Fibroblast of skin of scalp (primary cell): Measurements from ENCODE around the gene CXADR.

ENCODE experiments used
- DNase-seq: peaks from one replicate; pipeline ENCODE4 v3.0.0-alpha.2; 2013

Gene CXADR

DNA sequence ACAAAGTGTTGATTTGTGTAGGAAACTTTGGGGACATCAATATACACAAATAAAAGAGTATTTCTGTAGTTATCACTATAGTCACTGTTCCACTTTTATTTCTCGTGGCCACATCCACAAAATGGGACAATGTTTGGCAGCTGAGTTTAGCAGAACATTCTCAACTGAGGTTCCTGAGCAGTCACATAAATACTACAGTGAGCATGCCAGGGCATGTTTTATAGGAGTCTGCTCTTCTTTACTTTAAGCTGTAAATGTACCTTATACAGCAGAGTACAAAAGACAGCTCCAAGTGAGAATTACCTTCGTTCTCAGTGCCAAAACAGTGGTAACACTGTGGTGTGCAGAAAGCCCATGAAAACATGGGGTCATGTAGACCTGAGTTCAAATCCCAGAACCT is 94.8 kb downstream of the CXADR start:
- DNase-seq, result no peak

DNA sequence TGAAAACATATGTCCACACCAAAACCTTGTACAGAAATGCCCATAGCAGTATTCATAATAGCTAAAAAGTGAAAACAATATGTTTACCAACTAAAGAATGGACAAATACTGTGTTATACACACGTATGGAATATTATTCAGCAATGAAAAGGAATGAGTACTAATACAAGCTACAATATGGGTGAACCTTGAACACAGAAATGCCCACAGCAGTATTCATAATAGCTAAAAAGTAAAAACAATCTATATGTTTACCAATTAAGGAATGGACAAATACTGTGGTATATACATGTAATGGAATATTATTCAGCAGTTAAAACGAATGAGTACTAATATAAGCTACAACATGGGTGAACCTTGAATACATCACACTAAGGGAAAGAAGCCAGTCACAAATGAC is 96.8 kb downstream of the CXADR start:
- no peak for DNase-seq

DNA sequence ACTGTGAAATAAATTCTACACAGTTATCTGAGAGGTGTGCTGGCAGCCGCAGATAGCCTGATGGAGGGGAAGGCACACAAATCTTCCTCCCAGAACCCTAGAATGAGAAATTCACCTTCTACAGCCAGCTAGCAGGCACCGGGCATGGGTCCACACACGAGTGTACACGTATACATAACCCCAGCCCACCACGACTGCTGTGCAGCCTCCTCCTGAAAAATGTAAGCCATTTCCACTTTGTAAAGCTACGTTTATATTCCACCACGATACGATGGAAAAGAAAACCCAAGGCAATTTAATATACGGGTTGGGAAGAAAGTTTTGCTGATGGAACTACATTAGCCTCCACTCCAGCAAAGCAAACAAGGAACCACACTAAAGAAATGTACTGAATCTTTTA is 98.1 kb downstream of the CXADR start:
- peak; percentile 5 for DNase-seq

DNA sequence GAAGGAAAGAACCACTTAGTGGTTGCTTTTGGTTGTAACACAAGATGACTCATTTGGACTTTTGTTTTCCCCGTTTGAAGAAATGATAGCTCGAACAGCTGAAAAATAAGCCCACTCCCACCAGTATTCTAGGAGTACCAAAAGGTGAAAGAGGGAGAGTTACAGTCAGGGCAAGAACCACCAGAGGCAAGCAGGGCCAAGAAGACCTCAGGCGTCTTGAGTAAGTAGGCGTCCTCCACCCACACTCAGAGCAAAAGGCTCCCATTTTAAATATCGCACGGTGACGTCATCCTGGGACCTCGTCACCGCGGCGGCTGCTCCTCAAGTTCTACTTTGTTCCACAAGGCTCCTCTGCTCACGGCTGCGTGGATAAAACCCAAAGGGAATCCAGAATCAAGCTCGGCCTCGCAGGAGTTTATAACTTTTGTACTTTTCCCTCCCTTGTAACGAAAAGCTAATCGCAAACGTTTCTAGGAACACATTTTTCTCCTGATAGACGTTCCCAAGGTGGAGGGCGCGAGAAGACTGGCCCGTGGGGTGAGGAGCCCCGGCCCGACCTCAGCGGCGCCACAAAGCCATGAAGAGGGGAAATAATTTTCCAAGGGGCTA is 98.7 kb downstream of the CXADR start:
- peak; percentile 87 for DNase-seq

DNA sequence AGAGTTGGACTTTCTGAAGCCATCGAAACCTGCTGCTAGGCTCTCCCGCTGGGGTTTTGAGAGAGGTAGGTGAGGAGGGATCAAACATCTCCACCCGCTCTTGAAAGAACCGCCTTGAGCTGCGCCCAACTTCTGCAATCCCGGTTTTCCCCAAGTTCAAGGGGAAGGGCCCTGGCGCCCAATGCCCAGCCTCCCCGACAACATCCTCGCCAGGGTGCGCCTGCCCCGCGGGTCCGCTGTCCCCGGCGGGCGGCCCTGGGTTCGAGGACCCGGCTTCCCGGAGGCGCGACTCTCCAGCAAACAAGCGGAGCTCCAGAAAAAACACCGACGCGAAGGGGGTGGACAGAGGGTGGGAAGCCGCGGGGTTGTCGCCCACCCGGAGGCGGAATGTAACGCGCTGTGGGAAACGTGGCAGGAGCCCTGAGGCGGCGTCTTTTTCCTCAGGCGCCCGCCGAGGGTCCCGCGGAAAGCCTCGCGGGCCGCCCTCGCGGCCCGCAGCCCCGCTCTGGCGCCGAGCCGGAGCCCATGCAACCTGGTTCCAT is 99.3 kb downstream of the CXADR start:
- peak; percentile 38 for DNase-seq

DNA sequence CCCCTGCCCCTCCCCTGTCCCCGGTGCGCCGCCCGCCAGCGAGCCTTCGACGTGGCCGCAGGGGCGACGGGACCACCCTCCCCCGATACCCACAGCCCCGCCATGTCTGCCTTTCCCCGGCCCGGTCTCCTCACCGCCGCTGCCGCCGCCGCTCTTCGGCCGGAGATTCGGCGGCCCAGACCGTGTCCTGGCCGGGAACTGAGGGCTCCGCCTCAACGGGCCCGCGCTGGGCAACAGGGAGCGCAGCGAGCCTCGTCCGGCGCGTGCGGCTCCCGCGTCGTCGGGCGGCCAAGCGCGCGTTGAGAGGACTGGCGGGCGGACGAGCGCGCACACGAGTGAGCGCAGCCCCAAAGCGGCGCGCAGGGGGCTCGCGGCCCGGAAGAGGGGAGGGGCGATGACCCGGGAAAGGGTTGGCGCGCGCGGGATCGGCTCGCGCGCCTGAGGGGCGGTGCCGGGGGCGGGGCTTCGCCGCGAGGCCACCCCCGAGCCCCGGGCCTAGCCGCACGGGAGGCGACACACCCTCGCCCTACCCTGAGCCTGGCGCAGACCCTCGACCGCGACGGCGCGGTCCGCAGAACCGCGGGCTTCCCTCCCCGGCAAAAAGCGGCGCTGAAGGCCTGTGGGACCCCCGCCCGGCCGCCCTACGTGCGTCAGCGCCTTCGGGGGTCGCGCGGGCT is 99.9 kb downstream of the CXADR start, which contains the start of gene BTG3:
TSS of gene BTG3 (minus strand) at position 337 of the 677 bp plus-strand sequence. CDS start 3,757 bp downstream, outside the sequence.
- DNase-seq, result peak; percentile 88

DNA sequence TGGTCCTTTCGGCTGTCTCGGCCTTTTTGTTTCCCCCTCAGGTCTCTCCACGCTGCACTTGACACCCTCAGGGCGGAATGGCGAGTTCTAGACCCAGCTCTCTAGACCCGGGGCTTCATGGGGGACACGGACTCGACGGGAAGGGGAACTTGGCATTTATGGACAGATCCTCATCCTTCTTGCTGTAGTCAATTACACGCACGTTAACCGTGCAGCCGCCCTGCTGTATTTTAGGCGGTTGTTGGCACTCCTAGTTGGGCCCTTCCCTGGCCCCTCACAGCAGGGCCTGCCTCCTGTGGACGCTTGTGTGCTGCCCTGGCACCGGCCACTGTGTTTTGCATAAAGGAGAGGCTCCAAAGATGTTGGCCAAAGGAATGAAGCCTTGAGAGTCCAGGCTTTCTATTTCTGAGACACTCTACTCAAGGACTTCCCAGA is 100.4 kb downstream of the CXADR start:
- DNase-seq, result peak; percentile 12

DNA sequence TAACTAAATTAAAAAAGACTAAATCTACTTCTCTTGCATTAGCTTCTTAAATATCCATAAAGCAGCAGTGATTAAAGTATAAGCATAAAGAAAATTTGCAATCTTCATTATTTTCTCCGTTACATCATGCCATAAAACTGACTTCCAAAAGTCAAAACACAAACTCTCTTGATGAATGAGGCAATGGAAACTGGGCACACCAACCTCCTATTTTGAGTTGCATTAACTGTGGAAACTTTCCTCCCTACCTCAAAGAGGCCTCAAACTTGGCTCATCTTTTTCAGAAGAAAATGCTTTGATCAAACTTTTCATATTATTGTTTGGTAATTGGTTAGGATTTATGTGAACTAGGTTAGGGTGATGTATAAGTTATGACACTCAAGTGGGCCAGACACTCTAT is 104.0 kb downstream of the CXADR start:
- no peak for DNase-seq

DNA sequence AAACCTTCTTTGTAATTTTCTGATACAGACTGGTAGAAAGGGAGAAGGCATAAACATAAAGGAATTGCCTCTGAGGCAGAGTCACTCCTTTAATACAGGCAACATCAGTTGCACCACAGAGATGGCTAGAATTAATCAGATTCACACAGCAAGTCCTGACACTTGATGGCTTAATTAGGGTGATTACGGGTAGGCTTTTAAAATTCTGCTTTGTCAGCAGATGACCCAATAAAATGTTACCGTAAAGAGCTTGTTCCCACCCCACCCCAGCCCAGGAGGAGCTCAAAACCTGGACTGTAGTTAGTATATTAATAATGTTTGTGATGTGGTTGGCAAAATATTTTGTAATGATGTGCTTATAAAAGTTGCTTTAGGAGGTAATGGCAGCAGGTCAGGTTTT is 109.2 kb downstream of the CXADR start:
- DNase-seq, result no peak

DNA sequence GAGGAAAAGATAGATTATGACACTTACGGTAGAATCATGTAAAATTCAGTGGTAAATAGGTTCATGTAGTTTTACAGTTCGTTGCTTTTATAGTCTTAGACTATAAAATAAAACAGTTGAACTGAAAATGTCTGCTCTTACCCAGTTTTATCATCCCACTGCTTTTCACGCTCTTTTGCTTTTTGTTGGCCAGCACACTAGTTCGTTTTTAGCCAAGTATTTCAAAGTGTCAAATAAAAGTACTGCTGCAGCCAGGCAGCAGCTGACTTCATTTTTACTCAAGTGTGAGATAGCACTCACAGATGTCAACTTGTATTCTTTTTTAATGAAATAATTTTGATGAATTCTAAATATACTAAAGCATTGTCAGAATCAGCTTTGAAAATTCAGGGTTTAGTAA is 118.4 kb downstream of the CXADR start:
- DNase-seq, result no peak

DNA sequence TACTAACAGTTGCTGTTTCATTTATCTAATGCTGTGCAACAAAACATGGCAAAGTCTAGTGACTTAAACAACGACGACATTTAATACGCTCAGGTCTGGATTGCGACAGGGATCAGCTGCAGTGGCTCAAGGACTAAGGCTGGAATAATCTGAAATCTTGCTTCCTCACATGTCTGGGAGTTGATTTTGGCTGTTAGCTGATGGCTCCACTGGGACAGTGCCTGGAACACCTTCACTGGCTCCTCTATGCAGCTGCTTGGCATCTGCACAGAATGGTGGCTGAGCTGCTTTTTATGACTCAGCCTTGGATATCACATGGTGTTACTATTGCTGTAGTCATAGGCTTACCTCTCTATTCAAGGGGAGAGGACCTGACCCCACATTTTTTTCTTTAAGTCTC is 123.9 kb downstream of the CXADR start:
- DNase-seq, result no peak

DNA sequence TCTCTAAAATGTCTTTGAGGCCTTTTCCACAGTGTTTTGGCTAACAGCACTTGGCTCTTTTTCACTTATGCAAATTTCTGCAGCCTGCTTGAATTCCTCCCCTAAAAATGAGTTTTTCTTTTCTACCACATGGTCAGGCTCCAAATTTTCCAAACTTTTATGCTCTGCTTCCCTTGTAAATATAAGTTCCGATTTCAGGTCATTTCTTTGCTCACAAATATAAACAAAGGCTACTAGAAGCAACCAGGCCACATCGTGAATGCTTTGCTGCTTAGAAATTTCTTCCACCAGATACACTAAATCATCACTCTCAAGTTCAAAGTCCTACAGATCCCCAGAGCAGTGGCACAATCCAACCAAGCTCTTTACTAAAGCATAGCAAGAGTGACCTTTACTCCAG is 128.0 kb downstream of the CXADR start:
- no peak for DNase-seq
